Measurements from ENCODE around the gene CA10.

DNA sequence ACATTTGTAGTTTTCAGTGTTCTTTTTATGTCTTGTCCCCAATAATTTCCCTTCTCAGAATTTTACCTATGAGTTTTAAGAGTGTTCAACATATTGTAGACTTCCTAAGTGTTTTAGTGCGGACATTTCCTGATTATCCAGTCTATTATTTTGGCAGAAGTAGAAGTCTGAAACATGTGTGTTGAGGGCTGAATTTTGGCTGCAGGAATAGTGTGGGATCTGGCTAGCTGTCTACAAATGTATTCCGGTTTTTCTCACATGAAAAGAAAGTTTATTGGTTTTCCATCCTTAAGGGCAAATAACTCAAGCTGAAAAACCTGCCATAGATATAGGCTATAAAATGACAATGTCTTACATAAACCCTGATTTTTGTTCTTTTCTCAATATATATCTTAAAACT is 33.0 kb upstream of the CA10 start:
- TF ChIP-seq CTCF (IDR thresholded peaks at IDR 0.05; ENCODE audit: borderline replicate concordance, extremely low read depth, low read length, poor library complexity, severe bottlenecking) (no peak), EZH2 (IDR thresholded peaks at IDR 0.05; ENCODE audit: borderline replicate concordance, low read depth, low read length, severe bottlenecking) (no peak)

Data from DND-41 (cell line).